GM20000 (cell line): ENCODE measurements around the gene CAMTA1.

ENCODE experiments used
- DNase-seq: peaks from one replicate; pipeline ENCODE4 v3.0.0; 2012; ENCODE audit warnings: low spot score
- CTCF ChIP-seq: IDR thresholded peaks from 2 replicates; pipeline ENCODE4 v1.5.1; 2012; ENCODE audit warnings: mild to moderate bottlenecking, control low read depth; ENCODE audit errors: extremely low read depth, missing control alignments

The CAMTA1 gene

DNA sequence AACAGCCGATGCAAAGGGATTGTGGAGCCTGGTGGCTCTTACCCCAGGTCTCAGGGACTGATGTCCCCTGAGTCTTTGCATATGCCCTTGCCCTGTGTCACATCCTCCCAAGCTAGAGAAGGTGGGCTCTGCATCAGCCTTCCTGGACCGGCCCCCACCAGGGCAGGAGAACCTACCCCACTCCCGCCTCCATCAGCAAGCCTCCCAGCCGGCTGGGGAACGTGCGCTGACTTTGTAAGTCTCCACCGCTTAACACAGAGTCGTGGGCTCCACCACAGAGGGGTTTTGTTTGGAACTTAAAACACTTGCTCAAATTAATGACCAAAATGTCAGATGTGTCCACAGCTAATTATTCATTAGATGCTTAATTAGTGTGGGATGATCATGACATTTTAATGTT, 730.6 kb downstream of the CAMTA1 start:
- no peak for TF ChIP-seq CTCF
- DNase-seq, result no peak

GRCh38 chr1:7516341-7516740, 731.1 kb downstream of the CAMTA1 start:
- no peak for TF ChIP-seq CTCF
- no peak for DNase-seq

- DNase-seq, result no peak
- TF ChIP-seq CTCF, result no peak
Observed at GRCh38 chr1:7516929-7517328, 731.7 kb downstream of the CAMTA1 start.

DNA sequence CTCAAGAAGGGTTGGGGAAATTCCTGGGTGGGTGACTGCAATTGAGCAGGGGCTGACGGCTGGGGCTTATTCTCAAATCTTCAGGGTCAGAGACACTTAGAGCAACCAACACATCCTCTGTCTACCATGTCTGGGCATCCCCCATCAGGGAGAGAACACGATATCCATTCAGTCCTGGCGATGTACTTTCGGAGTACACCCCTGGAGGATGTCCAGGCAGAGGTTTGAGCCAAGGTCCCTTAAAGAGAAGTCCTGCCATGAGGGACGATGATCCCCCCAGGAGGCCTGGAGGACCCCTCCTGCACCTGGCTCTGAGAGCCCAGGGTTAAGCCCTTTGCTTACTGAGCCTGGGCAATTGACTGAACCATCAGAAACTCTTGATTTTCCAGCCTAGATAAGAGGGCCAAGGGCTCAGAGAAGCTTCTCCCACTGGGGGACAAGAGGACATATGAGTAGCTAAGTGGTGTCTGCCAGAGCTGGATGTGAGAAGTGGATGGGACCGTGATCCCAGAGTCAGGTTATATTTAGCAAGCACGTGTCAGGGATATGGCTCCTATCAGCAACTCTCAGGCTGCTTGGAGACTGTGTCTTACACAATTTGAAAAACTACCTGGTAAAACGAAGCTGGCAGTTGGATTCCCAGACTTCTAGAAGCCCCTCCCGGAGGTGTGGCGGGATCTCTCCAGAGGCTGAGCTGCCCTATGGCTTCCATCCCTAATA, 732.5 kb downstream of the CAMTA1 start:
- no peak for TF ChIP-seq CTCF
- no peak for DNase-seq

DNA sequence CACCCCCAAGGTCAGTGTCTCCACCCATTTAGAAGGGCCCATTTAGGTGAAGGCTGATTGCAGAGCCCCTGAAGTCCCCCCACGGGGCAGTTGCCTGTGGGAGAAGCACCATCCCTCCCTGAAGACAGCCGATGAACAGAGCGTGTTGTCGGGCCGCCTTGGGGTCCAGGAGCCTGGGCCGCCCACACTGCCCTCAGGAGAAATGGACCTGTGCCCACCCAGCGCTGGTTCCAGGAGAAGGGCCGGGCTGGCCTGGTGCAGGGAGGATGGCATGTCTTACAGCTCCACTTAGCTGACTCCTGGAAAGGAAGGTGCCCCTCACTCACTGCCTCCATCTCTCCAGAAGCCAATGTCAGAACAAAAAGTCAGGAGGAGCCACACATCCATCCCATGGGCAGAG, 733.2 kb downstream of the CAMTA1 start:
- no peak for TF ChIP-seq CTCF

GRCh38 chr1:7519181-7519860, 734.1 kb downstream of the CAMTA1 start:
- no peak for TF ChIP-seq CTCF
- no peak for DNase-seq

More for the DNA sequence above, 733.2 kb downstream of the CAMTA1 start:
- DNase-seq, result no peak

- TF ChIP-seq CTCF, result no peak
- DNase-seq, result no peak
Observed at GRCh38 chr1:7519861-7520395, 734.7 kb downstream of the CAMTA1 start.
